Mononuclear cell (primary cell): Measurements from ENCODE around the gene SEMA5B. TPM values are rescaled to one million over a fixed set of nuclear protein-coding genes. Genes with fewer than 3 reads are reported as not detected.

Experiments used
- H3K27me3 ChIP-seq: 2 replicates; pipeline ENCODE4 v1.6.0; 2011; ENCODE audit warnings: low read length, control low read depth; ENCODE audit not compliant: insufficient read depth
- H3K4me1 ChIP-seq: 2 replicates; pipeline ENCODE4 v1.5.1; 2011; ENCODE audit warnings: mild to moderate bottlenecking, low read length, control low read depth; ENCODE audit not compliant: insufficient read depth
- H3K4me3 ChIP-seq: 2 replicates; pipeline ENCODE4 v1.5.1; 2011; ENCODE audit warnings: mild to moderate bottlenecking, low read length, moderate library complexity
- H3K9me3 ChIP-seq: 2 replicates; pipeline ENCODE4 v1.5.1; 2011; ENCODE audit warnings: low read depth, mild to moderate bottlenecking, control low read depth, low read length
- total RNA-seq: library from RNA; depleted of rRNA; stranded (reverse); fragments of >200 nt; gene quantifications from one replicate; pipeline ENCODE4 v1.2.3, GENCODE V29; 2012

SEMA5B gene
- total RNA-seq, 1 donor: not detected

GRCh38 chr3:123024056-123024455 lies 3.5 kb downstream of the SEMA5B start:
- Histone ChIP-seq H3K4me1 (peaks cover 22% of the 10 kb centered on the region), H3K27me3 (peaks cover 65% of the 10 kb centered on the region), H3K4me3 (no peak overlapping the region), H3K9me3 (no peaks in the 10 kb centered on the region)

- H3K4me1 ChIP-seq: peaks cover 7% of the 10 kb centered on the region
- H3K9me3 ChIP-seq: no peaks in the 10 kb centered on the region
- peaks cover 45% of the 10 kb centered on the region for H3K27me3 ChIP-seq
- no peak overlapping the region for H3K4me3 ChIP-seq
These were observed 5.5 kb downstream of the SEMA5B start for GRCh38 chr3:123021996-123022510.

- Histone ChIP-seq H3K9me3 (no peaks in the 10 kb centered on the region), H3K27me3 (peaks cover 39% of the 10 kb centered on the region), H3K4me3 (no peak overlapping the region), H3K4me1 (peaks cover under 1% of the 10 kb centered on the region)
These were observed 6.2 kb downstream of the SEMA5B start for GRCh38 chr3:123021388-123021787.

GRCh38 chr3:123020709-123021108 lies 6.9 kb downstream of the SEMA5B start:
- H3K4me1 ChIP-seq: no peaks in the 10 kb centered on the region
- peaks cover 34% of the 10 kb centered on the region for H3K27me3 ChIP-seq
- H3K4me3 ChIP-seq: no peak overlapping the region
- H3K9me3 ChIP-seq: no peaks in the 10 kb centered on the region

GRCh38 chr3:123019591-123019990 lies 8.0 kb downstream of the SEMA5B start:
- no peaks in the 10 kb centered on the region for H3K4me1 ChIP-seq
- no peaks in the 10 kb centered on the region for H3K9me3 ChIP-seq
- H3K27me3 ChIP-seq: peaks cover 23% of the 10 kb centered on the region
- H3K4me3 ChIP-seq: no peak overlapping the region

GRCh38 chr3:123019161-123019560 lies 8.4 kb downstream of the SEMA5B start:
- no peaks in the 10 kb centered on the region for H3K9me3 ChIP-seq
- no peak overlapping the region for H3K4me3 ChIP-seq
- H3K27me3 ChIP-seq: peaks cover 19% of the 10 kb centered on the region
- no peaks in the 10 kb centered on the region for H3K4me1 ChIP-seq

GRCh38 chr3:123018683-123019082 lies 8.9 kb downstream of the SEMA5B start:
- Histone ChIP-seq H3K4me1 (no peaks in the 10 kb centered on the region), H3K27me3 (peaks cover 14% of the 10 kb centered on the region)

GRCh38 chr3:123015596-123015995 lies 12.0 kb downstream of the SEMA5B start:
- Histone ChIP-seq H3K27me3 (no peaks in the 10 kb centered on the region), H3K4me1 (no peaks in the 10 kb centered on the region), H3K4me3 (no peak overlapping the region), H3K9me3 (no peaks in the 10 kb centered on the region)

More at GRCh38 chr3:123018683-123019082, 8.9 kb downstream of the SEMA5B start:
- H3K4me3 ChIP-seq: no peak overlapping the region
- no peaks in the 10 kb centered on the region for H3K9me3 ChIP-seq

GRCh38 chr3:123013876-123014275 lies 13.7 kb downstream of the SEMA5B start:
- H3K4me1 ChIP-seq: no peaks in the 10 kb centered on the region
- H3K4me3 ChIP-seq: no peak overlapping the region
- no peaks in the 10 kb centered on the region for H3K9me3 ChIP-seq
- H3K27me3 ChIP-seq: no peaks in the 10 kb centered on the region

- H3K9me3 ChIP-seq: no peaks in the 10 kb centered on the region
- H3K4me3 ChIP-seq: no peak overlapping the region
- H3K4me1 ChIP-seq: no peaks in the 10 kb centered on the region
- H3K27me3 ChIP-seq: no peaks in the 10 kb centered on the region
These were observed 14.9 kb downstream of the SEMA5B start for GRCh38 chr3:123012652-123013051.

- Histone ChIP-seq H3K4me1 (no peaks in the 10 kb centered on the region), H3K4me3 (no peak overlapping the region), H3K9me3 (no peaks in the 10 kb centered on the region), H3K27me3 (no peaks in the 10 kb centered on the region)
These were observed 16.1 kb downstream of the SEMA5B start for GRCh38 chr3:123011447-123011846.

- no peaks in the 10 kb centered on the region for H3K4me1 ChIP-seq
- no peaks in the 10 kb centered on the region for H3K9me3 ChIP-seq
- no peaks in the 10 kb centered on the region for H3K27me3 ChIP-seq
- no peak overlapping the region for H3K4me3 ChIP-seq
These were observed 18.7 kb downstream of the SEMA5B start for GRCh38 chr3:123008840-123009239.

GRCh38 chr3:123006609-123007008 lies 21.0 kb downstream of the SEMA5B start:
- Histone ChIP-seq H3K4me3 (no peak overlapping the region), H3K27me3 (no peaks in the 10 kb centered on the region), H3K9me3 (no peaks in the 10 kb centered on the region), H3K4me1 (no peaks in the 10 kb centered on the region)

- no peaks in the 10 kb centered on the region for H3K4me1 ChIP-seq
- no peaks in the 10 kb centered on the region for H3K9me3 ChIP-seq
- H3K4me3 ChIP-seq: no peak overlapping the region
- H3K27me3 ChIP-seq: no peaks in the 10 kb centered on the region
These were observed 22.3 kb downstream of the SEMA5B start for GRCh38 chr3:123005291-123005690.

- Histone ChIP-seq H3K4me3 (no peak overlapping the region), H3K4me1 (no peaks in the 10 kb centered on the region), H3K27me3 (no peaks in the 10 kb centered on the region), H3K9me3 (no peaks in the 10 kb centered on the region)
These were observed 23.2 kb downstream of the SEMA5B start for GRCh38 chr3:123004201-123004918.
